NOMO-1 treated with dmso at 0.1 percent for 144 hours (cell line): Measurements from ENCODE around the gene VAV1.
"Not testable (repeated sequence)": the region's sequence is repeated elsewhere in the genome, so short reads cannot be mapped to it uniquely, and the experiment has no call there.

ENCODE experiments used
- DNase-seq: peaks from one replicate; lab custom pipeline; 2025; ENCODE audit not compliant: unreplicated experiment; lab: John Stamatoyannopoulos, UW

The VAV1 gene

GRCh38 chr19:6842871-6843607 lies 70.5 kb downstream of the VAV1 start:
- DNase-seq = no peak

- no peak for DNase-seq
These were observed 75.3 kb downstream of the VAV1 start for GRCh38 chr19:6847828-6848200.

GRCh38 chr19:6848986-6849385 lies 76.5 kb downstream of the VAV1 start:
- DNase-seq = no peak

GRCh38 chr19:6849876-6850275 lies 77.4 kb downstream of the VAV1 start:
- DNase-seq = no peak

GRCh38 chr19:6851359-6851758 lies 78.9 kb downstream of the VAV1 start:
- no peak for DNase-seq

GRCh38 chr19:6852001-6852400 lies 79.5 kb downstream of the VAV1 start:
- no peak for DNase-seq

- no peak for DNase-seq
These were observed 81.4 kb downstream of the VAV1 start for GRCh38 chr19:6853868-6854267.

GRCh38 chr19:6854758-6855157 lies 82.2 kb downstream of the VAV1 start:
- no peak for DNase-seq

- no peak for DNase-seq
These were observed 84.4 kb downstream of the VAV1 start for GRCh38 chr19:6856749-6857372.

- DNase-seq = no peak
These were observed 89.3 kb downstream of the VAV1 start for GRCh38 chr19:6861683-6862286.

- DNase-seq = peak; percentile 85
These were observed 90.2 kb downstream of the VAV1 start for GRCh38 chr19:6862673-6863078.

- DNase-seq = no peak
These were observed 91.9 kb downstream of the VAV1 start for GRCh38 chr19:6864325-6864940.

GRCh38 chr19:6865849-6866248 lies 93.3 kb downstream of the VAV1 start:
- no peak for DNase-seq

- no peak for DNase-seq
These were observed 94.2 kb downstream of the VAV1 start for GRCh38 chr19:6866741-6867151.

GRCh38 chr19:6868351-6868750 lies 95.8 kb downstream of the VAV1 start:
- peak; percentile 57 for DNase-seq

GRCh38 chr19:6869151-6869882 lies 96.8 kb downstream of the VAV1 start:
- DNase-seq = not testable (repeated sequence)

GRCh38 chr19:6873708-6874431 lies 101.4 kb downstream of the VAV1 start:
- DNase-seq = no peak

- DNase-seq = no peak
These were observed 102.7 kb downstream of the VAV1 start for GRCh38 chr19:6875218-6875617.

- DNase-seq = peak; percentile 66
These were observed 104.2 kb downstream of the VAV1 start for GRCh38 chr19:6876748-6877147.

- no peak for DNase-seq
These were observed 105.3 kb downstream of the VAV1 start for GRCh38 chr19:6877766-6878165.
